ENCODE results near the gene TRAPPC4. TPM values are rescaled to one million over a fixed set of nuclear protein-coding genes. Genes with fewer than 3 reads are reported as not detected.

Gene TRAPPC4
- total and polyA plus RNA-seq, 2 of the 8 experiments (the other 6 are each of a cell fraction or from before 2014, with no cell fraction given): 94.3 to 223 TPM

- Histone ChIP-seq H3K18ac (ENCODE audit: extremely low read depth, low read length) (no peak overlapping the region), H4K20me1 (replicated peaks in 1 of 2; ENCODE audit: control insufficient read depth in 1 of 2, insufficient read depth in 2 of 2, low read length in 2 of 2) (peaks cover under 1 to 13% of the 10 kb centered on the region in 2 experiments), H3K23me2 (ENCODE audit: low read depth, low read length) (peaks cover 7% of the 10 kb centered on the region; the same call in 1 of the 2 replicates), H3K23ac (ENCODE audit: insufficient read length) (no peak overlapping the region), H3K79me2 (ENCODE audit: control insufficient read depth in 1 of 2, insufficient read depth in 2 of 2, low read length in 2 of 2) (peaks cover 0 to 19% of the 10 kb centered on the region in 2 experiments; a peak in 1 of 4 replicates), H3K4me1 (replicated peaks in 1 of 4; ENCODE audit: control insufficient read depth in 3 of 4, insufficient read depth in 4 of 4, low read length in 3 of 4) (peaks cover 6 to 13% (median 10%) of the 10 kb centered on the region in 4 experiments), H3K56ac (replicated peaks; ENCODE audit: insufficient read length, low read depth, low read length) (no peak overlapping the region), H3K27me3 (replicated peaks in 1 of 4; ENCODE audit: control insufficient read depth in 3 of 4, extremely low read depth in 1 of 4, insufficient read depth in 3 of 4, low read length in 3 of 4) (no peaks in the 10 kb centered on the region), H4K8ac (ENCODE audit: extremely low read depth, insufficient read depth, low read length) (no peak overlapping the region), H3K27ac (ENCODE audit: low read depth, low read length) (no peak overlapping the region), H3K79me1 (ENCODE audit: low read depth, low read length) (peaks cover 10% of the 10 kb centered on the region; the same call in 1 of the 2 replicates), H4K5ac (ENCODE audit: insufficient read length, low read depth, low read length) (no peak overlapping the region), H2AFZ (ENCODE audit: low read length) (0 out of 2 replicates have a peak overlapping the region, but pooled peaks have one; percentile 40), H2AK5ac (ENCODE audit: low read depth, low read length) (no peak overlapping the region), H3K9ac (replicated peaks in 1 of 4; ENCODE audit: extremely low read depth in 1 of 4, low read depth in 3 of 4, low read length in 3 of 4) (no peak overlapping the region), H3K4me3 (ENCODE audit: extremely low read depth in 1 of 4, insufficient read depth in 2 of 4, low read depth in 3 of 4, low read length in 4 of 4) (no peak overlapping the region), H2BK15ac (ENCODE audit: low read length) (no peak overlapping the region), H2BK5ac (ENCODE audit: low read depth, low read length) (no peak overlapping the region), H2BK20ac (ENCODE audit: low read length) (no peak overlapping the region), H3K9me3 (ENCODE audit: insufficient read depth in 2 of 2, low read depth in 1 of 2, low read length in 1 of 2) (no peaks in the 10 kb centered on the region), H3K14ac (ENCODE audit: insufficient read length) (no peak overlapping the region), H3K36me3 (ENCODE audit: control insufficient read depth in 2 of 4, insufficient read depth in 4 of 4, low read length in 3 of 4) (peaks cover 3 to 21% (median 4%) of the 10 kb centered on the region in 4 experiments; a peak in 7 of 8 replicates), H2BK120ac (replicated peaks; ENCODE audit: low read depth, low read length) (no peak overlapping the region), H4K91ac (replicated peaks; ENCODE audit: insufficient read length, low read length) (no peak overlapping the region), H3K4me2 (ENCODE audit: insufficient read depth in 1 of 2, low read depth in 2 of 2, low read length in 2 of 2) (no peak overlapping the region), H3K4ac (replicated peaks; ENCODE audit: insufficient read length, low read depth, low read length) (no peak overlapping the region), H2BK12ac (ENCODE audit: low read depth, low read length) (no peak overlapping the region)
- TF ChIP-seq ATF3 (IDR thresholded peaks at IDR 0.05; ENCODE audit: insufficient read depth, low read depth, low read length) (no peak), CTBP2 (IDR thresholded peaks at IDR 0.05; ENCODE audit: borderline replicate concordance, insufficient read depth, insufficient read length, low read length) (no peak), CEBPB (IDR thresholded peaks at IDR 0.05; ENCODE audit: low read depth, low read length) (no peak), SIN3A (conservative IDR thresholded peaks at IDR 0.05 in 1 of 2, IDR thresholded peaks at IDR 0.05 in 1 of 2; ENCODE audit: low read depth in 1 of 2, low read length in 2 of 2) (no peak), SRF (IDR thresholded peaks at IDR 0.05; ENCODE audit: low read depth, low read length) (no peak), GABPA (IDR thresholded peaks at IDR 0.05; ENCODE audit: borderline replicate concordance, insufficient read depth, low read length) (no peak), CBX8 (IDR thresholded peaks at IDR 0.05; ENCODE audit: borderline replicate concordance, low read depth, low read length) (no peak), MAFK (IDR thresholded peaks at IDR 0.05; ENCODE audit: low read depth, low read length) (no peak), JUND (IDR thresholded peaks at IDR 0.05; ENCODE audit: low read length) (no peak), EGR1 (IDR thresholded peaks at IDR 0.05; ENCODE audit: borderline replicate concordance, low read depth, low read length) (no peak), BACH1 (IDR thresholded peaks at IDR 0.05; ENCODE audit: low read length) (no peak), NANOG (IDR thresholded peaks at IDR 0.05; ENCODE audit: insufficient read depth, low read depth, low read length, poor library complexity, severe bottlenecking) (no peak)
- no peak for DNase-seq (ENCODE audit: low read depth in 1 of 2, low spot score in 2 of 2)
- ChIA-PET POLR2A (ENCODE audit: partially characterized antibody) (interaction anchor here (0.9 to 9.7 kb wide), 7 partner anchors 10 to 64 kb away, joined by 3 to 224 read pairs (median 5); partner anchors contain the start of genes HYOU1, RPS25 and TRAPPC4), CTCF (ENCODE audit: partially characterized antibody) (interaction anchor here (0.7 to 2.2 kb wide), 7 partner anchors 11 to 35 kb away, joined by 3 to 7 read pairs (median 4); partner anchors contain the start of gene HYOU1)
- 80% methylated on average over 9 of the region's 9 CpGs; no CpG with 5 or more reads in 1 of the 2 experiments for WGBS, 2 experiments (ENCODE audit: extremely low coverage in 1 of 2, insufficient coverage in 1 of 2, insufficient read length in 1 of 2, insufficient replicate concordance in 2 of 2, low coverage in 1 of 2, low lambda C conversion rate in 2 of 2, missing lambda C conversion rate in 1 of 2)
- no peak for FAIRE-seq
Measured at GRCh38 chr11:119031912-119032280, 13.3 kb downstream of the TRAPPC4 start.
